AG10803 (cell line): Measurements from ENCODE around the gene P3H4.

Source experiments
- DNase-seq: peaks from one replicate; pipeline ENCODE4 v3.0.0; 2010; ENCODE audit warnings: low read depth
- H3K4me3 ChIP-seq: 2 replicates; pipeline ENCODE4 v1.5.1; 2011; ENCODE audit warnings: mild to moderate bottlenecking, low read length, control low read depth
- CTCF ChIP-seq: conservative IDR thresholded peaks from 2 replicates; pipeline ENCODE4 v1.5.1; 2011; ENCODE audit warnings: mild to moderate bottlenecking, low read length, control low read depth, inconsistent platforms

The P3H4 gene

GRCh38 chr17:41803049-41804020 lies 8.4 kb downstream of the P3H4 start:
- no peak for DNase-seq
- no peak for TF ChIP-seq CTCF
- H3K4me3 ChIP-seq, result no peak overlapping the region

- peak overlapping the region; percentile 5; the same call in 1 of the 2 replicates for H3K4me3 ChIP-seq
- peak; percentile 61 for DNase-seq
- TF ChIP-seq CTCF, result peak; percentile 96
Measured at GRCh38 chr17:41801374-41802271, 10.1 kb downstream of the P3H4 start.

GRCh38 chr17:41800601-41801373 lies 11.0 kb downstream of the P3H4 start:
- DNase-seq, result peak; percentile 65
- H3K4me3 ChIP-seq, result no peak overlapping the region
- TF ChIP-seq CTCF, result no peak

- H3K4me3 ChIP-seq, result no peak overlapping the region
- TF ChIP-seq CTCF, result no peak
- no peak for DNase-seq
Measured at GRCh38 chr17:41799366-41799765, 12.4 kb downstream of the P3H4 start.

- no peak for DNase-seq
- no peak for TF ChIP-seq CTCF
- H3K4me3 ChIP-seq, result no peak overlapping the region
Measured at GRCh38 chr17:41797377-41797776, 14.4 kb downstream of the P3H4 start.

- no peak for TF ChIP-seq CTCF
- no peak for DNase-seq
- no peak overlapping the region for H3K4me3 ChIP-seq
Measured at GRCh38 chr17:41796121-41796895, 15.4 kb downstream of the P3H4 start.
